Adrenal gland (tissue), 12 donors: ENCODE measurements around the gene SIT1. TPM values are rescaled to one million over a fixed set of nuclear protein-coding genes. Genes with fewer than 3 reads are reported as not detected.
A peak's percentile ranks its signal among the peaks of the same experiment; 100 is the strongest.
"Not testable (repeated sequence)": the region's sequence is repeated elsewhere in the genome, so short reads cannot be mapped to it uniquely, and the experiment has no call there.

Source experiments
- DNase-seq, 7 donors: peaks; one replicate each; pipeline ENCODE4 v3.0.0-alpha.2; 2019 to 2020
- H3K27ac ChIP-seq, 5 donors: fragments of 200-600 bp; sonication (generic) in 4 of 5; 1 replicate in 3 of 5; 2 replicates in 2 of 5; pipeline versions ENCODE4 v1.5.1 to v1.8.0; 2016 to 2020; ENCODE audit warnings: mild to moderate bottlenecking in 1 of 5
- H3K27me3 ChIP-seq: fragments of 200-600 bp; 2 replicates; pipeline ENCODE4 v1.8.0; 2021
- H3K36me3 ChIP-seq, 2 donors: fragments of 200-600 bp; replicated peaks in 1 of 2; 1 replicate in 1 of 2; 2 replicates in 1 of 2; pipeline versions ENCODE4 v1.5.1 to v1.8.0; 2018 to 2022
- H3K4me1 ChIP-seq, 2 donors: fragments of 200-600 bp; replicated peaks in 1 of 2; 1 replicate in 1 of 2; 2 replicates in 1 of 2; pipeline versions ENCODE4 v1.5.1 to v1.8.0; 2018 to 2021
- H3K4me3 ChIP-seq, 4 donors: fragments of 200-600 bp; sonication (generic) in 3 of 4; one replicate each; pipeline ENCODE4 v1.5.1; 2016 to 2018
- H3K9me3 ChIP-seq, 3 donors: fragments of 200-600 bp; sonication (generic) in 1 of 3; replicated peaks in 1 of 3; 1 replicate in 2 of 3; 2 replicates in 1 of 3; pipeline versions ENCODE4 v1.5.1 to v1.8.0; 2016 to 2021
- CTCF ChIP-seq, 6 experiments: fragments of 450-650 bp in 4 of 6; fragments of 200-600 bp in 2 of 6; sonication (generic) in 1 of 6; IDR thresholded peaks; 1 replicate in 5 of 6; 2 replicates in 1 of 6; pipeline versions ENCODE4 v1.5.1 to v1.8.0; 2016 to 2021; ENCODE audit warnings: antibody characterized with exemption in 6 of 6, mild to moderate bottlenecking in 2 of 6, moderate library complexity in 1 of 6
- POLR2A ChIP-seq, 2 donors: fragments of 450-650 bp; IDR thresholded peaks; one replicate each; pipeline ENCODE4 v1.6.1; 2017; ENCODE audit warnings: antibody characterized with exemption in 2 of 2, mild to moderate bottlenecking in 2 of 2, moderate library complexity in 1 of 2
- WGBS, 4 donors: extraction: QIAGEN DNeasy Blood & Tissue Kit in 2 of 4; methylation state at CpG; one replicate each; pipeline versions ENCODE4 v1.1.5 to v1.1.7; 2013 to 2017; 5-methylcytosine and 5-hydroxymethylcytosine counted together
- intact Hi-C, 2 donors: fragments of 100-400 bp; cut with DNase I; formaldehyde crosslinking; loops; one replicate each; pipeline versions ENCODE4 v1.14.1 to v1.15.0; 2022 to 2023
- polyA plus RNA-seq, 3 donors: library from polyadenylated mRNA; stranded (reverse); fragments of 200-250 nt in 2 of 3; fragments of 350-450 nt in 1 of 3; fragmentation: Illumina TruSeq in 1 of 3; extraction: RNeasy Lipid Tissue Mini Kit (QIAGEN cat#74804) in 1 of 3; gene quantifications; one replicate each; pipeline ENCODE4 v1.2.3, GENCODE V29; 2013 to 2014
- total RNA-seq, 9 donors: library from RNA; depleted of rRNA in 4 of 9; stranded (reverse); fragments of >200 nt in 4 of 9; fragments of 120-200 nt in 1 of 9; fragmentation: NEBNext Ultra II Directional in 1 of 9; extraction: Animal tissue kit (Norgen Biotek cat#: 25700) in 1 of 9; gene quantifications; one replicate each; pipeline versions ENCODE4 v1.1.0 to v1.2.4, GENCODE V29; 2013 to 2023
- donor health status: healthy with polysubstance abuse.
- donor health status: Bipolar disorder and iron deficiency.
- donor health status: DM: yes; HTN: yes; CAD: no.
- donor health status: DM: no; HTN: no; CAD: no.
- donor health status: DM: no; HTN: no; CAD: no.
- donor health status: DM: yes; HTN: yes; CAD: no.

Gene SIT1
- total and polyA plus RNA-seq, 12 donors, result 0.06 to 2.1 (median 0.83) TPM; not detected in 2

- intact Hi-C loops, result loop anchor here in 1 of 2 donors (5.0 kb wide), 1 partner anchor 39 kb away; the partner anchor contains the start of gene TESK1
- peak in 1 of 7 donors; percentile 33 for DNase-seq
These were observed 4.6 kb downstream of the SIT1 start for GRCh38 chr9:35646153-35646532.

GRCh38 chr9:35645736-35646135 lies 5.0 kb downstream of the SIT1 start:
- H3K36me3 ChIP-seq, H3K27me3 ChIP-seq, H3K9me3 ChIP-seq: not testable (repeated sequence)
- intact Hi-C loops, result loop anchor here in 1 of 2 donors (5.0 kb wide), 1 partner anchor 38 kb away; the partner anchor contains the start of gene TESK1
- 46 to 53% (median 52%) methylated on average over 10 of the region's 10 CpGs for WGBS, 4 donors
- Histone ChIP-seq H3K27ac (peak overlapping the region in 4 of 5 donors; percentile 17 to 92 (median 61)), H3K4me1 (peaks cover 3 to 18% of the 10 kb centered on the region in 2 donors), H3K4me3 (peak overlapping the region in 2 of 4 donors; percentile 55 to 69)
- DNase-seq, result peak in 1 of 7 donors; percentile 48

More at GRCh38 chr9:35646153-35646532, 4.6 kb downstream of the SIT1 start:
- Histone ChIP-seq H3K27ac (peak overlapping the region; percentile 43 to 92 (median 79)), H3K9me3 (no peaks in the 10 kb centered on the region), H3K4me3 (peak overlapping the region; percentile 27 to 69 (median 58)), H3K27me3 (no peaks in the 10 kb centered on the region), H3K36me3 (no peaks in the 10 kb centered on the region), H3K4me1 (peaks cover 3 to 18% of the 10 kb centered on the region in 2 donors)
- 3 to 8% (median 4%) methylated on average over 11 of the region's 11 CpGs for WGBS, 4 donors
- no peak for TF ChIP-seq POLR2A (IDR thresholded peaks at IDR 0.05)
- TF ChIP-seq CTCF (IDR thresholded peaks at IDR 0.05), result no peak

- Histone ChIP-seq H3K4me1 (peaks cover 3 to 31% of the 10 kb centered on the region in 2 donors), H3K27ac (no peak overlapping the region), H3K36me3 (no peaks in the 10 kb centered on the region), H3K9me3 (no peaks in the 10 kb centered on the region), H3K4me3 (no peak overlapping the region), H3K27me3 (no peaks in the 10 kb centered on the region)
- DNase-seq, result no peak
- TF ChIP-seq CTCF (IDR thresholded peaks at IDR 0.05), result no peak
- no peak for TF ChIP-seq POLR2A (IDR thresholded peaks at IDR 0.05)
- WGBS, 4 donors, result 95 to 98% (median 95%) methylated on average over 12 of the region's 12 CpGs
- intact Hi-C loops, result no loop called here
These were observed 7.7 kb downstream of the SIT1 start for GRCh38 chr9:35643046-35643445.

GRCh38 chr9:35641478-35641877 lies 9.3 kb downstream of the SIT1 start:
- H3K27me3 ChIP-seq, DNase-seq, H3K9me3 ChIP-seq, intact Hi-C loops, H3K36me3 ChIP-seq, H3K4me3 ChIP-seq, H3K27ac ChIP-seq: not testable (repeated sequence)
- H3K4me1 ChIP-seq, result peaks cover 0 to 29% of the 10 kb centered on the region in 2 donors
- 85 to 90% (median 87%) methylated on average over 3 of the region's 3 CpGs for WGBS, 4 donors

GRCh38 chr9:35640431-35640830 lies 10.3 kb downstream of the SIT1 start:
- DNase-seq, H3K9me3 ChIP-seq, H3K27me3 ChIP-seq, H3K4me3 ChIP-seq, H3K27ac ChIP-seq, intact Hi-C loops, H3K36me3 ChIP-seq: not testable (repeated sequence)
- peaks cover 4 to 34% of the 10 kb centered on the region in 2 donors for H3K4me1 ChIP-seq
- WGBS, 4 donors, result 95 to 98% (median 97%) methylated on average over 15 of the region's 15 CpGs

- Histone ChIP-seq H3K9me3 (no peaks in the 10 kb centered on the region), H3K27me3 (no peaks in the 10 kb centered on the region), H3K36me3 (no peaks in the 10 kb centered on the region), H3K4me1 (peaks cover 8 to 35% of the 10 kb centered on the region in 2 donors), H3K4me3 (no peak overlapping the region), H3K27ac (peak overlapping the region in 1 of 5 donors; percentile 37)
- DNase-seq, result no peak
- no peak for TF ChIP-seq CTCF (IDR thresholded peaks at IDR 0.05)
- no peak for TF ChIP-seq POLR2A (IDR thresholded peaks at IDR 0.05)
- intact Hi-C loops, result no loop called here
- 78 to 93% (median 81%) methylated on average over 1 of the region's 1 CpG for WGBS, 4 donors
These were observed 11.1 kb downstream of the SIT1 start for GRCh38 chr9:35639631-35640030.

GRCh38 chr9:35639225-35639624 lies 11.5 kb downstream of the SIT1 start:
- Histone ChIP-seq H3K27ac (peak overlapping the region in 1 of 5 donors; percentile 37), H3K4me1 (peaks cover 8 to 35% of the 10 kb centered on the region in 2 donors)
- H3K36me3 ChIP-seq, H3K4me3 ChIP-seq, DNase-seq, intact Hi-C loops, H3K27me3 ChIP-seq, H3K9me3 ChIP-seq: not testable (repeated sequence)
- WGBS, 4 donors, result 23 to 47% (median 28%) methylated on average over 1 of the region's 1 CpG

- H3K36me3 ChIP-seq, intact Hi-C loops, H3K4me3 ChIP-seq, H3K27ac ChIP-seq, H3K9me3 ChIP-seq, DNase-seq, H3K27me3 ChIP-seq: not testable (repeated sequence)
- WGBS, 4 donors, result 52 to 76% (median 69%) methylated on average over 6 to 7 of the region's 8 CpGs
- H3K4me1 ChIP-seq, result peaks cover 8 to 35% of the 10 kb centered on the region in 2 donors
These were observed 12.0 kb downstream of the SIT1 start for GRCh38 chr9:35638751-35639150.
